Activated gamma-delta T cell treated with Interleukin-2 at 50 U/mL for 16 hours (primary cell): Measurements from ENCODE around the gene ZMYND8.
A peak's percentile ranks its signal among the peaks of the same experiment; 100 is the strongest.

Source experiments
- DNase-seq: peaks from one replicate; pipeline ENCODE4 v3.0.0-alpha.2; 2020

Gene ZMYND8

GRCh38 chr20:47332381-47333206, 23.9 kb downstream of the ZMYND8 start:
- no peak for DNase-seq

- no peak for DNase-seq
Measured at GRCh38 chr20:47330933-47331708, 25.4 kb downstream of the ZMYND8 start.

GRCh38 chr20:47330071-47330470, 26.4 kb downstream of the ZMYND8 start:
- no peak for DNase-seq

- DNase-seq = no peak
Measured at GRCh38 chr20:47328129-47328528, 28.4 kb downstream of the ZMYND8 start.

DNA sequence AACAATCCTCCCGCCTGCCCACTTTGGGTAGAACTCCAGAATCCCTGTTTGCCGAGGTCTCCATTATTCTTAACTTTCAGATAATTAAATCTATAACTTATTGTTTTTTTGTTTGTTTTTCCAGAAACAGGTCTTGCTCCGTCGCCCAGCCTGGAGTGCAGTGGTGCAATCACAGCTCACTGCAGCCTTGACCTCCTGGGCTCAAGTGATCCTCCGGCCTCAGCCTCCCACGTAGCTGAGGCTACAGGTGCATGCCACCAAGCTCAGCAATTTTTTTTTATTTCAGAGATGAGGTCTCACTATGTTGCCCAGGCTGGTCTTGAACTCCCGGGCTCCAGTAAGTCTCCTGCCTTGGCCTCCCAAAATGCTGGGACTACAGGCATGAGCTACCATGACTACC, 28.8 kb downstream of the ZMYND8 start:
- DNase-seq = no peak

- no peak for DNase-seq
Measured at GRCh38 chr20:47326658-47327268, 29.7 kb downstream of the ZMYND8 start.

GRCh38 chr20:47325242-47325641, 31.3 kb downstream of the ZMYND8 start:
- no peak for DNase-seq

- DNase-seq = no peak
Measured at GRCh38 chr20:47320990-47321805, 35.3 kb downstream of the ZMYND8 start.

DNA sequence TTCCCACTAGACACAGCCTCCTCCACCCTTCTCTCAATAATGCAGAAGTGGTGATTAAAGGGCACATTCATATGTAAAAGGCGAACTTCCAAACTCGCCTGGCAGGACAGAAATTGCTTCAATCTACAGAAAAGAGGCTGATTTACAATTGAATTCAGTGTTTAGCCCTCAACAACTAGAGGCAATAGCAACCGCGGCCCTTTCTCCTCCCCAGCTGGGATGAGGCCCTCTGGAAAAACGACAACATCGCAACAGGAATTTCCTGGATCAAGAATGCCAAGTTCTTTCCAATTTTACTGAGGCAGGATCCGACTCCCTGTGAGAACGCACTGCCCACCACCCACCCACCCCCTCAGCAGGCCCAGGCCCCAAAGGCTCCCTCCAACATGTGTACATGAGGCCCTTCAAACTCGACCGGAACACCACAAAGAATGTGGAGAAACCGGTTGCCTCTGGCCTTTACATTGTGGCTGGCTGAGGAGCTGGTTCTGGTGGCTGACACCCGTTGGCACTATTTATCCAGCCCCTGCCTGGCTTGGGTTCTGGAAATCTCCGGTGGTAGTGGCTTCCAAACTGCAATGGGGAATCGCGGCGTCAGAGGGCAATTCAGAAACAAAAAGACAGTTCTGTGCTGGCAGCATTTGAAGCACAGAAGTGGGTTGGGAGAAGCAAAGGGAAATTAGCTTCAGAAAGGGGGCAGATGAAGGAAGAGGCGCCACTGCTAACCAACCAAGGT, 36.8 kb downstream of the ZMYND8 start:
- DNase-seq = no peak

DNA sequence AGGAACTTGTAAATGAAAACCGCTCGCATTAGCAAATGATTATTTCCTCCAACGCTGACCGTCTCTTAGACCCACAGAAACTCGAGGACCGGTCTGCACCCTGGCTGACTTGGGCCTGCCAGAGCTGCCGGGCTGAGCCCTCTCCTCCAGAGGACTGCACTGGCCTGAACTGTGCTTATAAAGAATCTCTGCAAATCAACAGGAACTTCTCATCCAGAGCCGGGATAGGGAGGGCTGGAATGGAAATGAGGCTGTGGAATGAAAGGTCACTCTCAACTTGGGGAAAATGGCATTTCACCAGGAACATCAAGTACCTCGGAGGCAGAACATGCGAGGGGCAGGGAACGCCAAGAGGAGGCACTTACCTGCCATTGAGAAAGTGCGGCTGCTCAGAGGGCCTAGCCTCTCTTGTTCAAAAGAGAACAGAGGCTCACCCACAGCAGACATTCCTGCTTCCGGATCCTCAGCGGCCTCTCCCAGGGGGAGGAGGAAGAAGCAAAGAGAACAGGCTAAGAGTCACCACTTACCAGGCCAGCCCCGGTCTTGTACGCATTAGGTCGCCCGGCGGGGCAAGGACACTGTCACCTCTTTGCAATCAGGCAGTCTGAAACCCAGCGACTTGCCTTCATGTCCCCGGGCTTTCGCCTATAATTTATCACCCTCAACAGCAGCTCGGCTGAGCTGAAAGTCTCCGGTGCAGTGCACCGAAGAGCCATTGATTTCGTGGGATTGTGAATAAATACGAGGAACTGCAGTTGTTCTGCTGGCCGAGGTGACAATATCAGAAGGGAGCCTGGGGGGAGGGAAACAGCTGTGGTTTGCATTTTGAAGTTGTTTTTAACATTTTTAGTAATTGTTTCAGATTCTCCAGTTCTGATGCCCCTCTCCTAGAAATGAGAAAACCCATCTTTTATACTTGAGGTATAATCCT, 37.6 kb downstream of the ZMYND8 start:
- no peak for DNase-seq

DNA sequence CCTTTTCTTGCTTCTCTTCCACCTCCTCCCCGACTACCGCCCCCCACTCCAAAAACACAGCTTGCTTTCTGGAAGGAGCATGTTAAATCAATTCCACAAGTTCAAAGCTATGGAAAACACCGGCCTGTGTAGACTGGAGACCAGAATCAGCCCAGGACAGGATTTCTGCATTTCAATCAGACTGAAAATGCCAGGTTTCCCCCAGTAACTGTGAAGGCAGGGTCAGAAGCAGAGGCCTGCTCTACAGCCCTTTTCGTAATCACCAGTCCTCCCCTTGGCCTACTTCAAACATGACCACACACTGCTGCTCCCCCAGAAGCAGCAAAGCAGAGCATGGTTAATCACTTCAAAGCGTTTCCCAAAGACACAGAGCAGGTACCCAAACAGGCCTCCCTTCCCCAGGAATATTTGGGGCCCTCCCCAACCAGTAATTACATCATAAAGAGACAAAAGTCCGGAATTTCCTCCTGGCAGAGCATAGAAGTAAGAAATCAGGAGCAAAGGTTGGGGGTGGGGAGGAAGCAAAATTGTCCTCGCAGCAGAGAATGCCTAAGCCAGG, 38.4 kb downstream of the ZMYND8 start:
- DNase-seq = no peak

DNA sequence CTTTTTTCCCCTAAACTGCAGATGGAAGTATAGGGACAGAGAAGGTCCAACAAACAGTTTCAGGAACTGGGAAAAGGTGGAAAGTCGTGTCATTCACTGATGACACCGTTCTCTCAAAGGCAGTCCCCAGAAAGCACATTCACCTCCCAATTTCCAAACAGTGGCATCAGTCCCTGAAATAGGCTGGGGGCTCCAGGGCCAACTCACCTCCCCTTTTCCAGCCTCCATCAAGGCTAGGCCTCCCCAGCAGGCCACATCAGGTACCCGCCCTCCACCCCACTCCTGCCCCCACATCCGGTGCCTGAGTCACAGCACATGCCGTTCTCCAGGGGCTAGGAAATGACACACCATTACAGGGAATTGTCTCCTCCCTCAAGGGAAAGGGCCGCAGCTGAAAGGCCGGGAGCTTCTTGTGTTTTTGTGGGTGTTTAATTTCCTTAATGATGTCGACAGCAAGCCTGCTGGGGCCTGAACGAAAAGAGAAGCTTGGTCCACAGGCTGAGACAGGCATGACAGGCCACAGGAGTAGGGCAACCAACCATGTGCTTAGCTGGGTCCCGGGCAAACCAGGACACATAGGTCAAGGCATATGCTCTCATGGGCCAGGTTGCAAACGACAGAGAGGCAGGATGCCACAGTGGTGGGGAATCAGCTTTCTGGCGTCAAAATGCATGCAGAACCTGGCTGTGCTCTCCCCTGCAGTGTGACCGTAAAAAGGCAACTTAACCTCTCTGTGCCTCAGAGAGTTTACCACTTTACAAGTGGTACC, 39.2 kb downstream of the ZMYND8 start:
- peak; percentile 43 for DNase-seq

DNA sequence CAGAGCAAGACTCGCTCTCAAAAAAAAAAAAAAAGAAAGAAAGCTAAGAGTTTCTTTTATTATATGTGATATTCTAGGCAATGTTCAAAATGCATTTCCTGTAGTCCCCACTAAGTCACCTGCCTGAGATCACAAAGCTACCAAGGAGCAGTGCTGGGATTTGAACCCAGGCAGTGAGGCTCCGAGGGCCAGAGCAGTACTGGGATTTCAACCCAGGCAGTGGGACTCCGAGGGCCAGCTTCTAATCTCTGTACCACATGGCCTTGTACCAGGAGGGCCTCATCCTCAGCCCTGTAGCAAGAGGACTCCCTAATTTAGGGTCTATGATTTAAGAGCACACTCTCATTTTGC, 39.7 kb downstream of the ZMYND8 start:
- no peak for DNase-seq

GRCh38 chr20:47315339-47316056, 41.0 kb downstream of the ZMYND8 start:
- no peak for DNase-seq

GRCh38 chr20:47314647-47315338, 41.7 kb downstream of the ZMYND8 start:
- no peak for DNase-seq

- DNase-seq = no peak
Measured at GRCh38 chr20:47311967-47312681, 44.4 kb downstream of the ZMYND8 start.

DNA sequence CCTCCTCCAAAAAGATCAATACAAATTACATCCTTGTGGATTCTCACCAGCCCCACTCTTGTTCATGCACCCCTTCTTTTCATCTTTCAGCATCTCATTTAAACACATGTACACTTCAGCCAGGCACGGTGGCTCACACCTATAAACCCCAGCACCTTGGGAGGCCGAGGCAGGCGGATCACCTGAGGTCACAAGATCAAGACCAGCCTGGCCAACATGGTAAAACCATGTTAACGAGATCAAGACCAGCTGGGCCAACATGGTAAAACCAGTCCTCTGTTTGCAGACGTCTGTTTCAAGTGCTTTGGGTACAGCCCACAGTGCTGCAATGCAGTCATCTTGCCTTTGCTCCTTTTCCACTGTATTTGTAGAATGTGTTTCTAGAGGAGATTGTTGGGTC, 45.3 kb downstream of the ZMYND8 start:
- DNase-seq = no peak

DNA sequence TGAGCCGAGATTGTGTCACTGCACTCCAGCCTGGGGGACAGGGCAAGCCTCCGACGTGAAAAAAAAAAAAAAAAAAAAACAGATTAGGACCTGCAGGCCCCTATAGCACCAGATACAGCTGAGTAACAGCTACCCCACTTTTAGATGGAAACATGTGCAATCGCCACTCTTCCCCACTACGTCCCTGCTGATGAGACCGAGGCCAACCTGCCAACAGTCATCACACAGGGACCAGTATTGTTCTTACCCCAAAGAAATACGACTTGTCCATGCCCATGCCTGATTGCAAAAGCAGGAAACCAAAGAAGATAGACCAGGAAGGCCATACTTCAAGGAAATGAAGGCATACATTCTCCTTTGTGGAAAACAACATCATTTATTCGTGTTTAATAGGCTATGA, 45.8 kb downstream of the ZMYND8 start:
- DNase-seq = no peak
